Stimulated activated naive B cell treated with anti-CD40 and anti-IgM and Interleukin-4, amounts not matched to agents 10 μg/mL and 1 μg/mL and 100 μg/mL, for 72 hours (primary cell): ENCODE data around the gene SPSB2.
A peak's percentile ranks its signal among the peaks of the same experiment; 100 is the strongest.
"Not testable (repeated sequence)": the region's sequence is repeated elsewhere in the genome, so short reads cannot be mapped to it uniquely, and the experiment has no call there.

ENCODE experiments used
- ATAC-seq, 2 donors: fragments of 150-1000 bp; cut with Tn5 transposase; replicated peaks; 2 replicates each; pipeline ENCODE4 v1.10.0; 2021; ENCODE audit warnings: moderate library complexity in 1 of 2
- DNase-seq: peaks from one replicate; pipeline ENCODE4 v3.0.0; 2021
- H3K27ac Mint-ChIP-seq: one replicate; pipeline ENCODE4 v1.8.0; 2022; ENCODE audit warnings: mild to moderate bottlenecking, mixed read lengths
- H3K27me3 Mint-ChIP-seq, 2 donors: one replicate each; pipeline ENCODE4 v1.8.0; 2022; ENCODE audit warnings: mixed read lengths in 2 of 2
- H3K36me3 Mint-ChIP-seq, 2 donors: one replicate each; pipeline ENCODE4 v1.8.0; 2022; ENCODE audit warnings: mixed read lengths in 2 of 2, mild to moderate bottlenecking in 1 of 2
- H3K4me1 Mint-ChIP-seq, 2 donors: one replicate each; pipeline ENCODE4 v1.8.0; 2022; ENCODE audit warnings: mixed read lengths in 2 of 2, mild to moderate bottlenecking in 1 of 2
- H3K4me3 Mint-ChIP-seq, 2 donors: one replicate each; pipeline ENCODE4 v1.8.0; 2022; ENCODE audit warnings: mild to moderate bottlenecking in 2 of 2, mixed read lengths in 2 of 2, moderate library complexity in 1 of 2
- H3K9me3 Mint-ChIP-seq, 2 donors: one replicate each; pipeline ENCODE4 v1.8.0; 2022; ENCODE audit warnings: mixed read lengths in 2 of 2, mild to moderate bottlenecking in 1 of 2

Gene SPSB2

GRCh38 chr12:6889775-6890573 is 16.9 kb upstream of the SPSB2 start:
- not testable (repeated sequence) for H3K36me3 Mint-ChIP-seq, H3K9me3 Mint-ChIP-seq, H3K27me3 Mint-ChIP-seq, ATAC-seq, DNase-seq
- Mint-ChIP-seq H3K27ac (peak overlapping the region; percentile 97), H3K4me1 (peaks cover 7 to 19% of the 10 kb centered on the region in 2 donors), H3K4me3 (peak overlapping the region in 1 of 2 donors; percentile 83)

DNA sequence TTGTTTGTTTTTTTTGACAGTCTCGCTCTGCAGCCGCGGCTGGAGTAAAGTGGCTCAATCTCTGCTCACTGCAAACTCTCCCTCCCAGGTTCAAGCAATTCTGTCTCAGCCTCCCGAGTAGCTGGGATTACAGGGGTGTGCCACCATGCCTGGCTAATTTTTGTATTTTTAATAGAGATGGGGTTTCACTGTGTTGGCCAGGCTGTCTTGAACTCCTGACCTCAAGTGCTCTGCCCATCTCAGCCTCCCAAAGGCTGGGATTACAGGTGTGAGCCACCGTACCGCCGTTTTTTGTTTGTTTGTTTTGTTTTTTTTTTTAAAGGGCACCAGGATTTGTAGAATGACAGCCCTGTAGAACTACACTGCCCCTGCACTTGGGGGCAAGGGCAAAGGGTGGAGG is 15.7 kb upstream of the SPSB2 start:
- H3K27me3 Mint-ChIP-seq, H3K9me3 Mint-ChIP-seq, H3K27ac Mint-ChIP-seq, DNase-seq, H3K4me3 Mint-ChIP-seq, H3K36me3 Mint-ChIP-seq, ATAC-seq: not testable (repeated sequence)
- H3K4me1 Mint-ChIP-seq: peaks cover 7 to 19% of the 10 kb centered on the region in 2 donors

GRCh38 chr12:6888360-6888759 is 15.3 kb upstream of the SPSB2 start:
- no peaks in the 10 kb centered on the region for H3K9me3 Mint-ChIP-seq
- ATAC-seq (no peak), DNase-seq (no peak)
- peaks cover 4 to 10% of the 10 kb centered on the region in 2 donors for H3K36me3 Mint-ChIP-seq
- H3K4me1 Mint-ChIP-seq: peaks cover 7 to 19% of the 10 kb centered on the region in 2 donors
- H3K27me3 Mint-ChIP-seq: no peaks in the 10 kb centered on the region
- H3K27ac Mint-ChIP-seq: no peak overlapping the region
- no peak overlapping the region for H3K4me3 Mint-ChIP-seq

- no peak overlapping the region for H3K27ac Mint-ChIP-seq
- H3K36me3 Mint-ChIP-seq: peaks cover 4 to 10% of the 10 kb centered on the region in 2 donors
- no peaks in the 10 kb centered on the region for H3K27me3 Mint-ChIP-seq
- no peaks in the 10 kb centered on the region for H3K9me3 Mint-ChIP-seq
- DNase-seq (no peak), ATAC-seq (no peak)
- H3K4me1 Mint-ChIP-seq: peaks cover 7 to 19% of the 10 kb centered on the region in 2 donors
- H3K4me3 Mint-ChIP-seq: no peak overlapping the region
Measured at GRCh38 chr12:6887460-6887859, 14.4 kb upstream of the SPSB2 start.

GRCh38 chr12:6886206-6886999 is 13.3 kb upstream of the SPSB2 start:
- H3K4me3 Mint-ChIP-seq, H3K27me3 Mint-ChIP-seq, H3K9me3 Mint-ChIP-seq, H3K36me3 Mint-ChIP-seq, DNase-seq, ATAC-seq, H3K27ac Mint-ChIP-seq: not testable (repeated sequence)
- H3K4me1 Mint-ChIP-seq: peaks cover 4 to 14% of the 10 kb centered on the region in 2 donors

GRCh38 chr12:6884539-6884938 is 11.4 kb upstream of the SPSB2 start:
- H3K9me3 Mint-ChIP-seq: no peaks in the 10 kb centered on the region
- no peaks in the 10 kb centered on the region for H3K4me1 Mint-ChIP-seq
- H3K27ac Mint-ChIP-seq: no peak overlapping the region
- H3K4me3 Mint-ChIP-seq: no peak overlapping the region
- ATAC-seq: no peak
- DNase-seq: no peak
- no peaks in the 10 kb centered on the region for H3K27me3 Mint-ChIP-seq
- H3K36me3 Mint-ChIP-seq: peaks cover 4 to 10% of the 10 kb centered on the region in 2 donors

DNA sequence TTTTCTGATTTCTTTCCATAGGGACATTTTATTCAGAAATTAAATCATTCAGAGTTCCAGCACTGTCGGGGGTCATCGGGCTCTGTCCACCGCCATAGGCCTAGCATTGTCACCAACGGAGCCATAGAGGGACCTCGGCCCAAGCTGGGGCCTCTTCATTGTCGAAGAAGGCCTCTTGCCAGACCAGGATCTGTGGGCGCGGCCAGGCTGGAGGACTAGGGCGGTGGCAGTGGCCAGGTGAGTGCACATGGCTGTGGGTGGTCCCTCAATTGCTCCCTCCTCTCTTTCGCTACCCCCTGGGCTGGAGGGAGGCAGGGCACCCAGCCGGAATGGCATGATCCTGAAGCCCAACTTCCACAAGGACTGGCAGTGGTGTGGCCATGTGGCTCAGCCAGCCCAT is 10.6 kb upstream of the SPSB2 start:
- H3K4me1 Mint-ChIP-seq: no peaks in the 10 kb centered on the region
- ATAC-seq (no peak), DNase-seq (no peak)
- no peaks in the 10 kb centered on the region for H3K9me3 Mint-ChIP-seq
- no peak overlapping the region for H3K4me3 Mint-ChIP-seq
- H3K27me3 Mint-ChIP-seq: no peaks in the 10 kb centered on the region
- H3K27ac Mint-ChIP-seq: no peak overlapping the region
- peaks cover 4 to 10% of the 10 kb centered on the region in 2 donors for H3K36me3 Mint-ChIP-seq

- Mint-ChIP-seq H3K27me3 (no peaks in the 10 kb centered on the region), H3K9me3 (no peaks in the 10 kb centered on the region), H3K4me1 (no peaks in the 10 kb centered on the region), H3K4me3 (no peak overlapping the region), H3K36me3 (peaks cover 4 to 10% of the 10 kb centered on the region in 2 donors), H3K27ac (no peak overlapping the region)
- no peak for ATAC-seq
- no peak for DNase-seq
Measured at GRCh38 chr12:6883252-6883651, 10.1 kb upstream of the SPSB2 start.

DNA sequence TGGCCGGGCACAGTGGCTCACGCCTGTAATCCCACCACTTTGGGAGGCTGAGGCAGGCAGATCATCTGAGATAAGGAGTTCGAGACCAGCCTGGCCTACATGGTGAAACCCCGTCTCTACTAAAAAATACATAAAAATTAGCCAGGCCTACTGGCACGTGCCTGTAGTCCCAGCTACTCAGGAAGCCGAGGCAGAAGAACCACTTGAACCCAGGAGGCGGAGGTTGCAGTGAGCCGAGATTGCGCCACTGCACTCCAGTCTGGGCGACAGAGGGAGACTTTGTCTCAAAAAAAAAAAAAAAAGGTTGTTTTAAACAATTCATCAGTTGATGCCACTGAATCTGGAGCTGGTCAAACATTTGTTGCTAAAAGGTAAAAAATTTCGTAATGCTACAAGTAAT is 6.7 kb upstream of the SPSB2 start:
- H3K9me3 Mint-ChIP-seq, DNase-seq, H3K27me3 Mint-ChIP-seq, ATAC-seq, H3K4me3 Mint-ChIP-seq, H3K4me1 Mint-ChIP-seq, H3K27ac Mint-ChIP-seq: not testable (repeated sequence)
- H3K36me3 Mint-ChIP-seq: peaks cover 14 to 18% of the 10 kb centered on the region in 2 donors

DNA sequence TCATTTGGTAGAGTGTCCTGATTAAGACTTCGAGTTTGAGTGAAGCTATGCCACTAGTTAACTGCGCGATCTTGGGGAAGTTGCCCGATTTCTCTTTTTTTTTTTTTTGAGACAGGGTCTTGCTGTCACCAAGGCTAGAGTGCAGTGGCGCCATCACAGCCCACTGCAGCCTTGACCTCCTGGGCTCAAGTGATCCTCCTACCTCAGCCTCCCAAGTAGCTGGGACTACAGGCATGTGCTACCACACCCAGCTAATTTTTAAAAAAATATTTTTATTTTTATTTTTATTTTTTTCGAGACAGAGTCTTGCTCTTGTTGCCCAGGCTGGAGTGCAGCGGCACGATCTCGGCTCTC is 889 bp upstream of the SPSB2 start:
- peaks cover 44 to 45% of the 10 kb centered on the region in 2 donors for H3K36me3 Mint-ChIP-seq
- not testable (repeated sequence) for H3K9me3 Mint-ChIP-seq, H3K27me3 Mint-ChIP-seq, DNase-seq, ATAC-seq
- H3K27ac Mint-ChIP-seq: peak overlapping the region; percentile 85
- peak overlapping the region; percentile 89 to 100 for H3K4me3 Mint-ChIP-seq
- peaks cover 35 to 50% of the 10 kb centered on the region in 2 donors for H3K4me1 Mint-ChIP-seq

- H3K36me3 Mint-ChIP-seq: peaks cover 55 to 56% of the 10 kb centered on the region in 2 donors
- peak overlapping the region; percentile 97 for H3K27ac Mint-ChIP-seq
- DNase-seq (peak; percentile 81), ATAC-seq (peak; percentile 47 to 50)
- peaks cover 46 to 63% of the 10 kb centered on the region in 2 donors for H3K4me1 Mint-ChIP-seq
- peak overlapping the region; percentile 89 to 100 for H3K4me3 Mint-ChIP-seq
- H3K27me3 Mint-ChIP-seq: no peaks in the 10 kb centered on the region
- no peaks in the 10 kb centered on the region for H3K9me3 Mint-ChIP-seq
Measured at GRCh38 chr12:6872073-6873048, 742 bp downstream of the SPSB2 start.

- ATAC-seq: no peak
- H3K27me3 Mint-ChIP-seq: no peaks in the 10 kb centered on the region
- H3K4me3 Mint-ChIP-seq: peak overlapping the region; percentile 89 to 100
- H3K36me3 Mint-ChIP-seq: peaks cover 49 to 57% of the 10 kb centered on the region in 2 donors
- H3K9me3 Mint-ChIP-seq: no peaks in the 10 kb centered on the region
- H3K27ac Mint-ChIP-seq: peak overlapping the region; percentile 97
- H3K4me1 Mint-ChIP-seq: peaks cover 51 to 72% of the 10 kb centered on the region in 2 donors
- DNase-seq: no peak
Measured at GRCh38 chr12:6871052-6871957, 1.8 kb downstream of the SPSB2 start.

DNA sequence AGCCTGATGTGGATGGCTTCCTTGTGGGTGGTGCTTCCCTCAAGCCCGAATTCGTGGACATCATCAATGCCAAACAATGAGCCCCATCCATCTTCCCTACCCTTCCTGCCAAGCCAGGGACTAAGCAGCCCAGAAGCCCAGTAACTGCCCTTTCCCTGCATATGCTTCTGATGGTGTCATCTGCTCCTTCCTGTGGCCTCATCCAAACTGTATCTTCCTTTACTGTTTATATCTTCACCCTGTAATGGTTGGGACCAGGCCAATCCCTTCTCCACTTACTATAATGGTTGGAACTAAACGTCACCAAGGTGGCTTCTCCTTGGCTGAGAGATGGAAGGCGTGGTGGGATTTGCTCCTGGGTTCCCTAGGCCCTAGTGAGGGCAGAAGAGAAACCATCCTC is 2.8 kb downstream of the SPSB2 start:
- H3K27me3 Mint-ChIP-seq, H3K27ac Mint-ChIP-seq, DNase-seq, ATAC-seq, H3K9me3 Mint-ChIP-seq: not testable (repeated sequence)
- H3K4me1 Mint-ChIP-seq: peaks cover 51 to 72% of the 10 kb centered on the region in 2 donors
- peak overlapping the region in 1 of 2 donors; percentile 13 for H3K4me3 Mint-ChIP-seq
- H3K36me3 Mint-ChIP-seq: peaks cover 45 to 62% of the 10 kb centered on the region in 2 donors
